ENCODE results near the gene PRUNE2. TPM values are rescaled to one million over a fixed set of nuclear protein-coding genes. Genes with fewer than 3 reads are reported as not detected.

The PRUNE2 gene
- total and polyA plus RNA-seq, 8 donors = 1.4 to 19.1 (median 4.6) TPM

GRCh38 chr9:76701441-76702039 lies 204.4 kb downstream of the PRUNE2 start:
- Histone ChIP-seq H3K4me1 (no peaks in the 10 kb centered on the region), H3K4me3 (no peak overlapping the region), H3K27ac (no peak overlapping the region), H3K27me3 (peaks cover 0 to 3% (median 2%) of the 10 kb centered on the region in 4 donors), H3K36me3 (no peaks in the 10 kb centered on the region), H3K9me3 (no peaks in the 10 kb centered on the region)
- no peak for TF ChIP-seq CTCF (IDR thresholded peaks at IDR 0.05)
- 54 to 74% methylated on average over 3 of the region's 3 CpGs for WGBS, 2 donors
- DNase-seq (no peak), ATAC-seq (no peak), FAIRE-seq (no peak)
- intact Hi-C loops (cut with DNase I) = loop anchor here in 1 of 3 donors (10.0 kb wide), 1 partner anchor 247 kb away; the partner anchor contains the start of gene GCNT1

DNA sequence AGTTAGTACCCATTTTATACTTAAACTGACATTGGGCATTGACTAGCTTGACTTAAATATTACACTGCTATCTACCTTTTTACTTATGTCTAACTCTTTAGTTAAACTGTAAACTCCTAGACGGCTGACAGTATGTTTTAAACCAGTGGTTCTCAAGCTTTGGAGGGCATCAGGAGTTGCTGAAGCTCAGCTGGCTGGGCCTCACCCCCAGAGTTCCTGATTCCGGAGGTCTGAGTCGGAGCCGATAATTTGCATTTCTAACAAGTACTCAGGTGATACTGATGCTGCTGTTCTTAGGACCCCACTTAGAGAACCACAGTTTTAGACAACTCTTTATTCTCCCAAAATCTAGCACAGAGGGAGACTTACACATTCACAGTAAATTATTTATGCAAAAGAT lies 205.0 kb downstream of the PRUNE2 start:
- Histone ChIP-seq H3K27ac (no peak overlapping the region), H3K9me3 (no peaks in the 10 kb centered on the region), H3K36me3 (no peaks in the 10 kb centered on the region), H3K27me3 (peaks cover 0 to 3% (median 2%) of the 10 kb centered on the region in 4 donors), H3K4me1 (no peaks in the 10 kb centered on the region), H3K4me3 (no peak overlapping the region)
- no peak for FAIRE-seq
- 78 to 85% methylated on average over 4 of the region's 4 CpGs for WGBS, 2 donors
- DNase-seq = no peak
- no peak for TF ChIP-seq CTCF (IDR thresholded peaks at IDR 0.05)
- intact Hi-C loops (cut with DNase I) = loop anchor here in 1 of 3 donors (10.0 kb wide), 1 partner anchor 246 kb away; the partner anchor contains the start of gene GCNT1
- no peak for ATAC-seq

- TF ChIP-seq CTCF (IDR thresholded peaks at IDR 0.05) = no peak
- no peak for ATAC-seq
- H3K4me3 ChIP-seq = no peak overlapping the region
- FAIRE-seq = no peak
- no peak for DNase-seq
- intact Hi-C loops (cut with DNase I) = loop anchor here in 1 of 3 donors (10.0 kb wide), 1 partner anchor 245 kb away; the partner anchor contains the start of gene GCNT1
- no peak overlapping the region for H3K27ac ChIP-seq
- no peaks in the 10 kb centered on the region for H3K36me3 ChIP-seq
- H3K4me1 ChIP-seq = no peaks in the 10 kb centered on the region
- no peaks in the 10 kb centered on the region for H3K9me3 ChIP-seq
- H3K27me3 ChIP-seq = peaks cover 0 to 3% (median 2%) of the 10 kb centered on the region in 4 donors
Observed at GRCh38 chr9:76699971-76700370, 205.9 kb downstream of the PRUNE2 start.

- WGBS, 2 donors = 28% methylated on average over 2 of the region's 2 CpGs
- no peak for FAIRE-seq
- Histone ChIP-seq H3K9me3 (no peaks in the 10 kb centered on the region), H3K4me3 (no peak overlapping the region), H3K36me3 (no peaks in the 10 kb centered on the region), H3K27me3 (peaks cover 0 to 3% (median 0%) of the 10 kb centered on the region in 4 donors), H3K27ac (no peak overlapping the region), H3K4me1 (no peaks in the 10 kb centered on the region)
- intact Hi-C loops (cut with DNase I) = no loop called here
- TF ChIP-seq CTCF (IDR thresholded peaks at IDR 0.05) = no peak
- ATAC-seq = no peak
- DNase-seq = no peak
Observed at GRCh38 chr9:76697554-76697953, 208.4 kb downstream of the PRUNE2 start.

- 42 to 60% methylated on average over 5 of the region's 5 CpGs for WGBS, 2 donors
- TF ChIP-seq CTCF (IDR thresholded peaks at IDR 0.05) = no peak
- intact Hi-C loops (cut with DNase I) = no loop called here
- DNase-seq = no peak
- H3K27me3 ChIP-seq = peaks cover 0 to 3% (median 0%) of the 10 kb centered on the region in 4 donors
- H3K9me3 ChIP-seq = no peaks in the 10 kb centered on the region
- no peaks in the 10 kb centered on the region for H3K4me1 ChIP-seq
- ATAC-seq = no peak
- no peaks in the 10 kb centered on the region for H3K36me3 ChIP-seq
- no peak for FAIRE-seq
- no peak overlapping the region for H3K27ac ChIP-seq
- H3K4me3 ChIP-seq = no peak overlapping the region
Observed at GRCh38 chr9:76697081-76697480, 208.8 kb downstream of the PRUNE2 start.
